Endometrial microvascular endothelial cells (primary cell): ENCODE results near the gene HMCN1. TPM values are rescaled to one million over a fixed set of nuclear protein-coding genes. Genes with fewer than 3 reads are reported as not detected.

Source experiments
- in situ Hi-C: cut with HindIII; loops from 2 replicates; pipeline ENCODE4 v1.10.0; 2017; ENCODE audit warnings: low sequenced_read_pairs, low pct_unique_long_range_greater_than_20kb; ENCODE audit errors: inconsistent ontology term
- total RNA-seq: library from RNA; depleted of rRNA; stranded (reverse); fragments of >200 nt; gene quantifications from one replicate; pipeline ENCODE4 v1.2.3, GENCODE V29; 2015; ENCODE audit errors: inconsistent ontology term

Gene HMCN1
- under 0.01 TPM for total RNA-seq

- in situ Hi-C loops, result no loop called here
These were observed at the start of gene HMCN1 for GRCh38 chr1:185733818-185734735. Gene HMCN1 (plus strand): TSS chr1:185734391. CDS start chr1:185734780, 389 bp downstream.

- in situ Hi-C loops, result no loop called here
These were observed 47.1 kb upstream of the HMCN1 start for GRCh38 chr1:185686821-185687778.

GRCh38 chr1:185690527-185690926 is 43.7 kb upstream of the HMCN1 start:
- in situ Hi-C loops, result no loop called here

- in situ Hi-C loops, result no loop called here
These were observed 40.5 kb upstream of the HMCN1 start for GRCh38 chr1:185693654-185694053.

GRCh38 chr1:185694081-185694480 is 40.1 kb upstream of the HMCN1 start:
- in situ Hi-C loops, result no loop called here

- in situ Hi-C loops, result no loop called here
These were observed 38.9 kb upstream of the HMCN1 start for GRCh38 chr1:185695299-185695698.

- in situ Hi-C loops, result no loop called here
These were observed 37.6 kb upstream of the HMCN1 start for GRCh38 chr1:185696422-185697150.

- in situ Hi-C loops, result no loop called here
These were observed 34.3 kb upstream of the HMCN1 start for GRCh38 chr1:185699874-185700273.

- in situ Hi-C loops, result no loop called here
These were observed 32.5 kb upstream of the HMCN1 start for GRCh38 chr1:185701650-185702049.

GRCh38 chr1:185704181-185704580 is 30.0 kb upstream of the HMCN1 start:
- in situ Hi-C loops, result no loop called here

- in situ Hi-C loops, result no loop called here
These were observed 18.1 kb upstream of the HMCN1 start for GRCh38 chr1:185716095-185716494.

GRCh38 chr1:185719021-185719420 is 15.2 kb upstream of the HMCN1 start:
- in situ Hi-C loops, result no loop called here

- in situ Hi-C loops, result no loop called here
These were observed 13.4 kb upstream of the HMCN1 start for GRCh38 chr1:185720633-185721272.

- in situ Hi-C loops, result no loop called here
These were observed 12.6 kb upstream of the HMCN1 start for GRCh38 chr1:185721553-185721952.

- in situ Hi-C loops, result no loop called here
These were observed 12.1 kb upstream of the HMCN1 start for GRCh38 chr1:185722098-185722497.

GRCh38 chr1:185727726-185728125 is 6.5 kb upstream of the HMCN1 start:
- in situ Hi-C loops, result no loop called here

GRCh38 chr1:185731446-185731845 is 2.7 kb upstream of the HMCN1 start:
- in situ Hi-C loops, result no loop called here

GRCh38 chr1:185732951-185733350 is 1.2 kb upstream of the HMCN1 start:
- in situ Hi-C loops, result no loop called here
